Neural crest cell (in vitro differentiated cells): ENCODE measurements around the gene RNF10. TPM values are rescaled to one million over a fixed set of nuclear protein-coding genes. Genes with fewer than 3 reads are reported as not detected.

Source experiments
- DNase-seq: peaks from one replicate; pipeline ENCODE4 v3.0.0; 2021; ENCODE audit warnings: low read depth, mixed read lengths, low spot score
- H3K27ac Mint-ChIP-seq: one replicate; pipeline ENCODE4 v1.8.0; 2021; ENCODE audit warnings: mild to moderate bottlenecking, mixed read lengths; ENCODE audit not compliant: unreplicated experiment
- H3K27me3 Mint-ChIP-seq: 2 replicates; pipeline ENCODE4 v1.8.0; 2021; ENCODE audit warnings: low read depth, mild to moderate bottlenecking, mixed read lengths
- H3K36me3 Mint-ChIP-seq: 2 replicates; pipeline ENCODE4 v1.8.0; 2021; ENCODE audit warnings: low read depth, mild to moderate bottlenecking, mixed read lengths
- H3K4me1 Mint-ChIP-seq: 2 replicates; pipeline ENCODE4 v1.8.0; 2021; ENCODE audit warnings: mixed read lengths
- H3K4me3 Mint-ChIP-seq: one replicate; pipeline ENCODE4 v1.8.0; 2021; ENCODE audit warnings: mild to moderate bottlenecking, mixed read lengths
- H3K9me3 Mint-ChIP-seq: 2 replicates; pipeline ENCODE4 v1.8.0; 2021; ENCODE audit warnings: mixed read lengths
- CTCF ChIP-seq: fragments of 200-600 bp; sonication (generic); conservative IDR thresholded peaks from 2 replicates; pipeline ENCODE4 v1.5.0; 2021; ENCODE audit warnings: antibody characterized with exemption, mild to moderate bottlenecking
- total RNA-seq: library from RNA; stranded (reverse); gene quantifications from 2 replicates; pipeline ENCODE4 v1.2.1, GENCODE V29; 2021

RNF10 gene
- total RNA-seq, 1 donor from 2014 or later, result 149 TPM

- DNase-seq, result no peak
- Mint-ChIP-seq H3K36me3 (peaks cover 20% of the 10 kb centered on the region), H3K4me3 (no peak overlapping the region), H3K27ac (no peak overlapping the region), H3K27me3 (no peaks in the 10 kb centered on the region), H3K4me1 (no peaks in the 10 kb centered on the region), H3K9me3 (no peaks in the 10 kb centered on the region)
- TF ChIP-seq CTCF, result no peak
Observed at GRCh38 chr12:120573560-120573959, 39.4 kb downstream of the RNF10 start.

- Mint-ChIP-seq H3K4me1 (no peaks in the 10 kb centered on the region), H3K4me3 (peak overlapping the region; percentile 24), H3K27ac (no peak overlapping the region), H3K36me3 (peaks cover 20% of the 10 kb centered on the region), H3K9me3 (no peaks in the 10 kb centered on the region), H3K27me3 (no peaks in the 10 kb centered on the region)
- no peak for DNase-seq
- no peak for TF ChIP-seq CTCF
Observed at GRCh38 chr12:120574106-120574505, 40.0 kb downstream of the RNF10 start.

GRCh38 chr12:120579179-120579578, 45.0 kb downstream of the RNF10 start:
- peaks cover 3% of the 10 kb centered on the region for H3K36me3 Mint-ChIP-seq
- peak overlapping the region; percentile 98 for H3K4me3 Mint-ChIP-seq
- no peak overlapping the region for H3K27ac Mint-ChIP-seq
- H3K4me1 Mint-ChIP-seq, result peaks cover 36% of the 10 kb centered on the region
- DNase-seq, result no peak
- H3K9me3 Mint-ChIP-seq, result no peaks in the 10 kb centered on the region
- TF ChIP-seq CTCF, result no peak
- peaks cover 22% of the 10 kb centered on the region for H3K27me3 Mint-ChIP-seq

GRCh38 chr12:120580787-120581723, 46.9 kb downstream of the RNF10 start, which contains the start of gene POP5:
Gene POP5 (minus strand): TSS chr12:120581402. CDS start chr12:120581362, 40 bp downstream.
- Mint-ChIP-seq H3K4me3 (peak within 1 kb of the TSS; percentile 98), H3K36me3 (no peaks in the 10 kb centered on the region), H3K27me3 (peaks cover 38% of the 10 kb centered on the region), H3K4me1 (peaks cover 36% of the 10 kb centered on the region), H3K9me3 (no peaks in the 10 kb centered on the region), H3K27ac (peak within 1 kb of the TSS; percentile 90)
- no peak for TF ChIP-seq CTCF
- DNase-seq, result peak; percentile 95

GRCh38 chr12:120581998-120582397, 47.8 kb downstream of the RNF10 start:
- no peak overlapping the region for H3K27ac Mint-ChIP-seq
- TF ChIP-seq CTCF, result no peak
- no peaks in the 10 kb centered on the region for H3K36me3 Mint-ChIP-seq
- peak overlapping the region; percentile 98 for H3K4me3 Mint-ChIP-seq
- H3K4me1 Mint-ChIP-seq, result peaks cover 36% of the 10 kb centered on the region
- peaks cover 46% of the 10 kb centered on the region for H3K27me3 Mint-ChIP-seq
- H3K9me3 Mint-ChIP-seq, result no peaks in the 10 kb centered on the region
- DNase-seq, result no peak
